Neural progenitor cell (in vitro differentiated cells): ENCODE measurements around the gene SPSB2.

Experiments
- EZH2phosphoT487 ChIP-seq: fragments of 200-600 bp; sonication (generic); IDR thresholded peaks from 2 replicates; pipeline ENCODE4 v1.6.1; 2017; ENCODE audit warnings: antibody characterized with exemption
- TF ChIP-seq, protein P1 (sequence below): fragments of 200-600 bp; sonication (generic); IDR thresholded peaks from 2 replicates; pipeline ENCODE4 v1.5.1; 2017; ENCODE audit warnings: antibody characterized with exemption, mild to moderate bottlenecking

GRCh38 chr12:6824085-6824775 lies 48.9 kb downstream of the SPSB2 start:
- TF ChIP-seq, protein P1, sequence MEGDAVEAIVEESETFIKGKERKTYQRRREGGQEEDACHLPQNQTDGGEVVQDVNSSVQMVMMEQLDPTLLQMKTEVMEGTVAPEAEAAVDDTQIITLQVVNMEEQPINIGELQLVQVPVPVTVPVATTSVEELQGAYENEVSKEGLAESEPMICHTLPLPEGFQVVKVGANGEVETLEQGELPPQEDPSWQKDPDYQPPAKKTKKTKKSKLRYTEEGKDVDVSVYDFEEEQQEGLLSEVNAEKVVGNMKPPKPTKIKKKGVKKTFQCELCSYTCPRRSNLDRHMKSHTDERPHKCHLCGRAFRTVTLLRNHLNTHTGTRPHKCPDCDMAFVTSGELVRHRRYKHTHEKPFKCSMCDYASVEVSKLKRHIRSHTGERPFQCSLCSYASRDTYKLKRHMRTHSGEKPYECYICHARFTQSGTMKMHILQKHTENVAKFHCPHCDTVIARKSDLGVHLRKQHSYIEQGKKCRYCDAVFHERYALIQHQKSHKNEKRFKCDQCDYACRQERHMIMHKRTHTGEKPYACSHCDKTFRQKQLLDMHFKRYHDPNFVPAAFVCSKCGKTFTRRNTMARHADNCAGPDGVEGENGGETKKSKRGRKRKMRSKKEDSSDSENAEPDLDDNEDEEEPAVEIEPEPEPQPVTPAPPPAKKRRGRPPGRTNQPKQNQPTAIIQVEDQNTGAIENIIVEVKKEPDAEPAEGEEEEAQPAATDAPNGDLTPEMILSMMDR, result no peak
- no peak for TF ChIP-seq EZH2phosphoT487
